Neural cell (in vitro differentiated cells): Measurements from ENCODE around the gene WIF1. TPM values are rescaled to one million over a fixed set of nuclear protein-coding genes. Genes with fewer than 3 reads are reported as not detected.

Source experiments
- H2AFZ ChIP-seq: fragments of 200-600, 300-800 bp; sonication (generic), shearing (Covaris generic); 2 replicates; pipeline ENCODE4 v1.6.0; 2014; ENCODE audit warnings: low read depth, mild to moderate bottlenecking, antibody characterized with exemption, low read length, moderate library complexity
- H3F3A ChIP-seq: fragments of 200-600 bp; shearing (Covaris generic); 2 replicates; pipeline ENCODE4 v1.6.1; 2016; ENCODE audit warnings: mild to moderate bottlenecking, moderate library complexity, mixed read lengths, antibody characterized with exemption, low read length; ENCODE audit not compliant: insufficient read depth, poor library complexity, severe bottlenecking
- H3K27ac ChIP-seq: fragments of 200-600, 300-800 bp; sonication (generic), shearing (Covaris generic); 2 replicates; pipeline ENCODE4 v1.5.1; 2014; ENCODE audit warnings: mild to moderate bottlenecking, low read length, moderate library complexity
- H3K27me3 ChIP-seq: fragments of 300-800, 200-600 bp; sonication (generic), shearing (Covaris generic); 2 replicates; pipeline ENCODE4 v1.6.0; 2014; ENCODE audit warnings: mild to moderate bottlenecking, low read depth, low read length, moderate library complexity; ENCODE audit not compliant: insufficient read depth
- H3K36me3 ChIP-seq: fragments of 300-800, 200-600 bp; sonication (generic), shearing (Covaris generic); 2 replicates; pipeline ENCODE4 v1.5.1; 2014; ENCODE audit warnings: mild to moderate bottlenecking, antibody characterized with exemption, low read length, moderate library complexity; ENCODE audit not compliant: insufficient read depth
- H3K4me2 ChIP-seq: fragments of 300-800, 200-600 bp; sonication (generic), shearing (Covaris generic); 2 replicates; pipeline ENCODE4 v1.6.0; 2014; ENCODE audit warnings: mild to moderate bottlenecking, low read length
- H3K4me3 ChIP-seq: fragments of 300-800, 200-600 bp; sonication (generic), shearing (Covaris generic); 2 replicates; pipeline ENCODE4 v1.5.1; 2014; ENCODE audit warnings: mild to moderate bottlenecking, low read length, moderate library complexity
- H3K79me2 ChIP-seq: fragments of 200-600 bp; shearing (Covaris generic); replicated peaks from 2 replicates; pipeline ENCODE4 v1.6.0; 2014; ENCODE audit warnings: mild to moderate bottlenecking, low read length, moderate library complexity; ENCODE audit not compliant: insufficient read depth
- H3K9ac ChIP-seq: fragments of 300-800, 200-600 bp; sonication (generic), shearing (Covaris generic); 2 replicates; pipeline ENCODE4 v1.6.1; 2016; ENCODE audit warnings: mild to moderate bottlenecking, low read length, mixed read lengths
- H3K9me2 ChIP-seq: fragments of 200-600 bp; shearing (Covaris generic); 2 replicates; pipeline ENCODE4 v1.6.1; 2016; ENCODE audit warnings: mild to moderate bottlenecking, low read length, mixed read lengths; ENCODE audit not compliant: insufficient read depth
- H3K9me3 ChIP-seq: fragments of 200-600, 300-800 bp; sonication (generic), shearing (Covaris generic); 2 replicates; pipeline ENCODE4 v1.6.1; 2016; ENCODE audit warnings: mild to moderate bottlenecking, mixed run types, low read length, moderate library complexity, mixed read lengths
- H4K20me1 ChIP-seq: fragments of 200-600 bp; shearing (Covaris generic); 2 replicates; pipeline ENCODE4 v1.6.1; 2016; ENCODE audit warnings: mild to moderate bottlenecking, mixed run types; ENCODE audit not compliant: insufficient read depth
- EP300 ChIP-seq: fragments of 450-650 bp; conservative IDR thresholded peaks from 2 replicates; pipeline ENCODE4 v1.6.1; 2014; ENCODE audit warnings: antibody characterized with exemption, mild to moderate bottlenecking, moderate library complexity; ENCODE audit not compliant: poor library complexity, severe bottlenecking
- EZH2 ChIP-seq: fragments of 200-600, 300-800 bp; shearing (Covaris generic), sonication (generic); IDR thresholded peaks from 2 replicates; pipeline ENCODE4 v1.6.1; 2014; ENCODE audit warnings: antibody characterized with exemption, low read length, borderline replicate concordance, mild to moderate bottlenecking; ENCODE audit not compliant: insufficient read depth, poor library complexity, severe bottlenecking
- MXI1 ChIP-seq: fragments of 450-650 bp; conservative IDR thresholded peaks from 2 replicates; pipeline ENCODE4 v1.6.1; 2014; ENCODE audit warnings: antibody characterized with exemption, mild to moderate bottlenecking; ENCODE audit not compliant: poor library complexity, severe bottlenecking
- POLR2AphosphoS5 ChIP-seq: IDR thresholded peaks from 2 replicates; pipeline ENCODE4 v1.6.1; 2012
- RAD21 ChIP-seq: fragments of 450-650 bp; conservative IDR thresholded peaks from 2 replicates; pipeline ENCODE4 v1.6.1; 2014; ENCODE audit warnings: antibody characterized with exemption, mild to moderate bottlenecking, moderate library complexity
- SMC3 ChIP-seq: fragments of 450-650 bp; conservative IDR thresholded peaks from 2 replicates; pipeline ENCODE4 v1.6.1; 2014; ENCODE audit warnings: antibody characterized with exemption, mild to moderate bottlenecking, moderate library complexity; ENCODE audit not compliant: poor library complexity
- TAF1 ChIP-seq: IDR thresholded peaks from 2 replicates; pipeline ENCODE4 v1.6.1; 2012; ENCODE audit warnings: low read depth
- polyA plus RNA-seq: library from polyadenylated mRNA; depleted of rRNA; stranded (reverse); fragments of >200 nt; gene quantifications from 2 replicates; pipeline ENCODE4 v1.2.3, GENCODE V29; 2014
- TF ChIP-seq, protein P1 (sequence below): fragments of 450-650 bp; IDR thresholded peaks from 2 replicates; pipeline ENCODE4 v1.5.1; 2014; ENCODE audit warnings: antibody characterized with exemption, mild to moderate bottlenecking, moderate library complexity; ENCODE audit not compliant: poor library complexity, severe bottlenecking
- TF ChIP-seq, protein P2 (sequence below): IDR thresholded peaks from 2 replicates; pipeline ENCODE4 v1.6.1; 2012; ENCODE audit warnings: borderline replicate concordance

WIF1 gene
- polyA plus RNA-seq, 1 donor from 2014 or later = 0.77 TPM

DNA sequence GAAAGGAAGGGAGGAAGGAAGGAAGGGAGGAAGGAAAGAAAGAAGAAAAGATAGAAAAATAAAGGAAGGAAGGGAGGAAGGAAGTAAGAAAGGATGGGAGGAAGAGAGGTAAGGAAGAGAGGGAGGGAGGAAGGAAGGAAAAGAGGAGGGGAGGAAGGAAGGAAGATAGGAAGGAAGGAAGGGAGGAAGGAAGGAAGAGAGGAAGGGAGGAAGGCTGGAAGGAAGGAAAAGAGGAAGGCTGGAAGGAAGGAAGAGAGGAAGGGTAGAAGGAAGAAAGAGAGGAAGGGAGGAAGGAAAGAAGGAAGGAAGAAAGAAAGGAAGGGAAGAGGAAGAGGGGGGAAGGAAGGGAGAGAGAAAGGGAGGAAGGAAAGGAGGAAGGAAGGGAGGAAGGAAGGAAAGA, 12.8 kb upstream of the WIF1 start:
- H3K9me2 ChIP-seq = no peaks in the 10 kb centered on the region
- no peaks in the 10 kb centered on the region for H4K20me1 ChIP-seq
- H3F3A ChIP-seq = no peaks in the 10 kb centered on the region
- H3K36me3 ChIP-seq = no peaks in the 10 kb centered on the region
- H2AFZ ChIP-seq = no peak overlapping the region
- no peak overlapping the region for H3K27ac ChIP-seq
- no peak for TF ChIP-seq POLR2AphosphoS5
- no peak for TF ChIP-seq EP300
- TF ChIP-seq RAD21 = no peak
- TF ChIP-seq MXI1 = no peak
- no peak for TF ChIP-seq TAF1
- TF ChIP-seq, protein P1, sequence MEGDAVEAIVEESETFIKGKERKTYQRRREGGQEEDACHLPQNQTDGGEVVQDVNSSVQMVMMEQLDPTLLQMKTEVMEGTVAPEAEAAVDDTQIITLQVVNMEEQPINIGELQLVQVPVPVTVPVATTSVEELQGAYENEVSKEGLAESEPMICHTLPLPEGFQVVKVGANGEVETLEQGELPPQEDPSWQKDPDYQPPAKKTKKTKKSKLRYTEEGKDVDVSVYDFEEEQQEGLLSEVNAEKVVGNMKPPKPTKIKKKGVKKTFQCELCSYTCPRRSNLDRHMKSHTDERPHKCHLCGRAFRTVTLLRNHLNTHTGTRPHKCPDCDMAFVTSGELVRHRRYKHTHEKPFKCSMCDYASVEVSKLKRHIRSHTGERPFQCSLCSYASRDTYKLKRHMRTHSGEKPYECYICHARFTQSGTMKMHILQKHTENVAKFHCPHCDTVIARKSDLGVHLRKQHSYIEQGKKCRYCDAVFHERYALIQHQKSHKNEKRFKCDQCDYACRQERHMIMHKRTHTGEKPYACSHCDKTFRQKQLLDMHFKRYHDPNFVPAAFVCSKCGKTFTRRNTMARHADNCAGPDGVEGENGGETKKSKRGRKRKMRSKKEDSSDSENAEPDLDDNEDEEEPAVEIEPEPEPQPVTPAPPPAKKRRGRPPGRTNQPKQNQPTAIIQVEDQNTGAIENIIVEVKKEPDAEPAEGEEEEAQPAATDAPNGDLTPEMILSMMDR = no peak
- TF ChIP-seq, protein P2, sequence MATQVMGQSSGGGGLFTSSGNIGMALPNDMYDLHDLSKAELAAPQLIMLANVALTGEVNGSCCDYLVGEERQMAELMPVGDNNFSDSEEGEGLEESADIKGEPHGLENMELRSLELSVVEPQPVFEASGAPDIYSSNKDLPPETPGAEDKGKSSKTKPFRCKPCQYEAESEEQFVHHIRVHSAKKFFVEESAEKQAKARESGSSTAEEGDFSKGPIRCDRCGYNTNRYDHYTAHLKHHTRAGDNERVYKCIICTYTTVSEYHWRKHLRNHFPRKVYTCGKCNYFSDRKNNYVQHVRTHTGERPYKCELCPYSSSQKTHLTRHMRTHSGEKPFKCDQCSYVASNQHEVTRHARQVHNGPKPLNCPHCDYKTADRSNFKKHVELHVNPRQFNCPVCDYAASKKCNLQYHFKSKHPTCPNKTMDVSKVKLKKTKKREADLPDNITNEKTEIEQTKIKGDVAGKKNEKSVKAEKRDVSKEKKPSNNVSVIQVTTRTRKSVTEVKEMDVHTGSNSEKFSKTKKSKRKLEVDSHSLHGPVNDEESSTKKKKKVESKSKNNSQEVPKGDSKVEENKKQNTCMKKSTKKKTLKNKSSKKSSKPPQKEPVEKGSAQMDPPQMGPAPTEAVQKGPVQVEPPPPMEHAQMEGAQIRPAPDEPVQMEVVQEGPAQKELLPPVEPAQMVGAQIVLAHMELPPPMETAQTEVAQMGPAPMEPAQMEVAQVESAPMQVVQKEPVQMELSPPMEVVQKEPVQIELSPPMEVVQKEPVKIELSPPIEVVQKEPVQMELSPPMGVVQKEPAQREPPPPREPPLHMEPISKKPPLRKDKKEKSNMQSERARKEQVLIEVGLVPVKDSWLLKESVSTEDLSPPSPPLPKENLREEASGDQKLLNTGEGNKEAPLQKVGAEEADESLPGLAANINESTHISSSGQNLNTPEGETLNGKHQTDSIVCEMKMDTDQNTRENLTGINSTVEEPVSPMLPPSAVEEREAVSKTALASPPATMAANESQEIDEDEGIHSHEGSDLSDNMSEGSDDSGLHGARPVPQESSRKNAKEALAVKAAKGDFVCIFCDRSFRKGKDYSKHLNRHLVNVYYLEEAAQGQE = no peak
- no peak for TF ChIP-seq SMC3
- H3K79me2 ChIP-seq = no peaks in the 10 kb centered on the region
- no peaks in the 10 kb centered on the region for H3K9me3 ChIP-seq
- H3K4me3 ChIP-seq = no peak overlapping the region
- no peak overlapping the region for H3K4me2 ChIP-seq
- no peaks in the 10 kb centered on the region for H3K27me3 ChIP-seq
- H3K9ac ChIP-seq = no peak overlapping the region

DNA sequence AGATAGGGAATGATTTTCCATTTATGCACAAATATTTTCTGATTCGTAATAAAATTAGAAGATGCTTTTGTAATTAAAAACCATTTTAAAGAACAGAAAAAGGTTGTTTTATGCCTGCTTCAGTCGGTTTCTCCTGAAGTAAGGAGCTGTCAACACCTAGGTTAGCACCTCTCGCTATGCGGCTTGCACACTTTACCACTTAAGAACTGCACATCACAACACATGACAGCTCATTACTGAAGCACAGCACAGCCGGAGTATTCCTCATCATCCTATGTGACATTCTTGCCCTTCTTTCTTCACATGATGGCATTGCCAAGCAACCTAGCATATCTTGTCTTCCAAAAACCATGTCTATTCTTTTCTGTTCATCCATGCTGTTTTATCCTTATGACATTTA, 5.4 kb upstream of the WIF1 start:
- Histone ChIP-seq H3K79me2 (no peaks in the 10 kb centered on the region), H3F3A (peaks cover 2% of the 10 kb centered on the region), H3K27me3 (peaks cover 13% of the 10 kb centered on the region), H4K20me1 (no peaks in the 10 kb centered on the region), H2AFZ (no peak overlapping the region), H3K9me2 (no peaks in the 10 kb centered on the region), H3K9ac (no peak overlapping the region), H3K9me3 (no peaks in the 10 kb centered on the region), H3K4me3 (peak overlapping the region; percentile 27), H3K4me2 (peak overlapping the region; percentile 22), H3K27ac (peak overlapping the region; percentile 51), H3K36me3 (no peaks in the 10 kb centered on the region)
- TF ChIP-seq RAD21 (no peak), TAF1 (no peak), EP300 (peak; percentile 94), MXI1 (no peak), POLR2AphosphoS5 (peak; percentile 92), EZH2 (no peak), SMC3 (no peak)
- TF ChIP-seq, protein P1 = no peak
- TF ChIP-seq, protein P2 = peak; percentile 65
